HL-60 (cell line): ENCODE results near the gene DHFR.

Experiments
- DNase-seq, 2 experiments: peaks; one replicate each; pipeline ENCODE4 v3.0.0-alpha.2; 2010 to 2020; ENCODE audit warnings: low read depth in 1 of 2, low spot score in 1 of 2
- H3K27ac ChIP-seq: fragments of 250-450 bp; sonication (Bioruptor Pico); replicated peaks from 2 replicates; pipeline ENCODE4 v1.5.1; 2020; ENCODE audit warnings: mild to moderate bottlenecking, moderate library complexity
- H3K27me3 ChIP-seq: fragments of 250-450 bp; sonication (Bioruptor Pico); 2 replicates; pipeline ENCODE4 v1.5.1; 2021; ENCODE audit warnings: mild to moderate bottlenecking, moderate library complexity; ENCODE audit not compliant: insufficient read depth, poor library complexity, severe bottlenecking
- H3K4me3 ChIP-seq: replicated peaks from 2 replicates; pipeline ENCODE4 v1.5.1; 2011; ENCODE audit warnings: mild to moderate bottlenecking, control low read depth, low read length; ENCODE audit not compliant: insufficient read depth
- GABPA ChIP-seq: IDR thresholded peaks from 2 replicates; pipeline ENCODE4 v1.6.1; 2012; ENCODE audit warnings: low read depth
- POLR2AphosphoS5 ChIP-seq: IDR thresholded peaks from 2 replicates; pipeline ENCODE4 v1.6.1; 2012; ENCODE audit warnings: low read depth
- SPI1 ChIP-seq: IDR thresholded peaks from 2 replicates; pipeline ENCODE4 v1.6.1; 2012; ENCODE audit warnings: low read depth, mild to moderate bottlenecking, borderline replicate concordance
- TF ChIP-seq, protein P1 (sequence below): IDR thresholded peaks from 2 replicates; pipeline ENCODE4 v1.6.1; 2012; ENCODE audit warnings: low read depth; ENCODE audit not compliant: insufficient replicate concordance
- TF ChIP-seq, protein P2 (sequence below): IDR thresholded peaks from one replicate; pipeline ENCODE4 v1.5.1; 2011; ENCODE audit warnings: low read length, control low read depth, inconsistent platforms; ENCODE audit not compliant: insufficient read depth

The DHFR gene

DNA sequence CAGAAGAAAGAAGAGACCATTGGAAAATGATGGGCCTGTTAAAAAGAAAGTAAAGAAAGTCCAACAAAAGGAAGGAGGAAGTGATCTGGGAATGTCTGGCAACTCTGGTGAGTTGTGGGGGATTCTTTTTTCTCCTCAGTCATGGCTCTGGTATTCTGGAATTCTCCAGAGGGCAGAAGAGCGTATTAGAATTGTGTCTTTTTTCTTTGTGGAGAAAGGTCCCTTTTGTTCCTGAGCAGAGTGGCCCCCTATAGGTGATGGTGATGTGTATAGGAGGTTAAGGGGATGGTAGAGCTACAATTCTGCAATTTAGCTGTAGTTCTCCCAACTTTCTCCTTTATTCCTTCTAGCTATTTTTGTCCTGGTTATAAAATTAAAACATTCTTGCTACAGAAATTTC is 1.6 kb upstream of the DHFR start:
- TF ChIP-seq POLR2AphosphoS5 (no peak), GABPA (no peak), SPI1 (no peak)
- TF ChIP-seq, protein P1, sequence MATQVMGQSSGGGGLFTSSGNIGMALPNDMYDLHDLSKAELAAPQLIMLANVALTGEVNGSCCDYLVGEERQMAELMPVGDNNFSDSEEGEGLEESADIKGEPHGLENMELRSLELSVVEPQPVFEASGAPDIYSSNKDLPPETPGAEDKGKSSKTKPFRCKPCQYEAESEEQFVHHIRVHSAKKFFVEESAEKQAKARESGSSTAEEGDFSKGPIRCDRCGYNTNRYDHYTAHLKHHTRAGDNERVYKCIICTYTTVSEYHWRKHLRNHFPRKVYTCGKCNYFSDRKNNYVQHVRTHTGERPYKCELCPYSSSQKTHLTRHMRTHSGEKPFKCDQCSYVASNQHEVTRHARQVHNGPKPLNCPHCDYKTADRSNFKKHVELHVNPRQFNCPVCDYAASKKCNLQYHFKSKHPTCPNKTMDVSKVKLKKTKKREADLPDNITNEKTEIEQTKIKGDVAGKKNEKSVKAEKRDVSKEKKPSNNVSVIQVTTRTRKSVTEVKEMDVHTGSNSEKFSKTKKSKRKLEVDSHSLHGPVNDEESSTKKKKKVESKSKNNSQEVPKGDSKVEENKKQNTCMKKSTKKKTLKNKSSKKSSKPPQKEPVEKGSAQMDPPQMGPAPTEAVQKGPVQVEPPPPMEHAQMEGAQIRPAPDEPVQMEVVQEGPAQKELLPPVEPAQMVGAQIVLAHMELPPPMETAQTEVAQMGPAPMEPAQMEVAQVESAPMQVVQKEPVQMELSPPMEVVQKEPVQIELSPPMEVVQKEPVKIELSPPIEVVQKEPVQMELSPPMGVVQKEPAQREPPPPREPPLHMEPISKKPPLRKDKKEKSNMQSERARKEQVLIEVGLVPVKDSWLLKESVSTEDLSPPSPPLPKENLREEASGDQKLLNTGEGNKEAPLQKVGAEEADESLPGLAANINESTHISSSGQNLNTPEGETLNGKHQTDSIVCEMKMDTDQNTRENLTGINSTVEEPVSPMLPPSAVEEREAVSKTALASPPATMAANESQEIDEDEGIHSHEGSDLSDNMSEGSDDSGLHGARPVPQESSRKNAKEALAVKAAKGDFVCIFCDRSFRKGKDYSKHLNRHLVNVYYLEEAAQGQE, result no peak
- TF ChIP-seq, protein P2, sequence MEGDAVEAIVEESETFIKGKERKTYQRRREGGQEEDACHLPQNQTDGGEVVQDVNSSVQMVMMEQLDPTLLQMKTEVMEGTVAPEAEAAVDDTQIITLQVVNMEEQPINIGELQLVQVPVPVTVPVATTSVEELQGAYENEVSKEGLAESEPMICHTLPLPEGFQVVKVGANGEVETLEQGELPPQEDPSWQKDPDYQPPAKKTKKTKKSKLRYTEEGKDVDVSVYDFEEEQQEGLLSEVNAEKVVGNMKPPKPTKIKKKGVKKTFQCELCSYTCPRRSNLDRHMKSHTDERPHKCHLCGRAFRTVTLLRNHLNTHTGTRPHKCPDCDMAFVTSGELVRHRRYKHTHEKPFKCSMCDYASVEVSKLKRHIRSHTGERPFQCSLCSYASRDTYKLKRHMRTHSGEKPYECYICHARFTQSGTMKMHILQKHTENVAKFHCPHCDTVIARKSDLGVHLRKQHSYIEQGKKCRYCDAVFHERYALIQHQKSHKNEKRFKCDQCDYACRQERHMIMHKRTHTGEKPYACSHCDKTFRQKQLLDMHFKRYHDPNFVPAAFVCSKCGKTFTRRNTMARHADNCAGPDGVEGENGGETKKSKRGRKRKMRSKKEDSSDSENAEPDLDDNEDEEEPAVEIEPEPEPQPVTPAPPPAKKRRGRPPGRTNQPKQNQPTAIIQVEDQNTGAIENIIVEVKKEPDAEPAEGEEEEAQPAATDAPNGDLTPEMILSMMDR, result no peak
- DNase-seq, result no peak
- H3K27ac ChIP-seq, result no peak overlapping the region
- H3K4me3 ChIP-seq, result no peak overlapping the region
- H3K27me3 ChIP-seq, result no peaks in the 10 kb centered on the region

DNA sequence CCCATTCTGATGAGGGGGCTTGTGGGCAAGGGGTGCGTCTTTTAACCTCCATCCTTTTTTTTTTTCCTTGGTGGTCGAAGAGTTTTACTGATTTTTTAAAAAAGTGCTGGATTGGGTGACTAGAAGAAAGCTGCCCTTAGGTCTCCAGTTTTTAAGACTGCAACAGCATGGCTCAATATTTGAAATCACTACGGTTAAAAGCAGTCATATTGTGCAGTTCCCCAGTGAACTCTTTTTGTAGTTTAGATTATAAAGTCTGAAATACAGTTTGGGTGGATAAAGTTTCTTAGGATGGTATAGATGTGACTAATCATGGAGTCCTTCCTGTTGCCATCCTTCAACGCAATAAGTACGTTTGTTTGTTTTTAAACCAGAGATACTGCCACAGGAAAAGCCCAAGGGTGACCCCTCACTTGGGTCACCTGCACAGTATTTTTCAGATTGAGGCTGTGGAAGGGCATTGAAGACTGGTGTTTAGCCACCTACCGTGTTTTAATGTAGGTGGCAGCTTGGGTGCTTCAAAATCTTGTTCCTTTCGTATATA is 520 bp upstream of the DHFR start:
- no peak for DNase-seq
- Histone ChIP-seq H3K4me3 (peak overlapping the region; percentile 72), H3K27me3 (no peaks in the 10 kb centered on the region), H3K27ac (peak overlapping the region; percentile 61)
- TF ChIP-seq, protein P2, result no peak
- TF ChIP-seq GABPA, result no peak
- TF ChIP-seq POLR2AphosphoS5, result no peak
- TF ChIP-seq SPI1, result no peak
- TF ChIP-seq, protein P1, result no peak

DNA sequence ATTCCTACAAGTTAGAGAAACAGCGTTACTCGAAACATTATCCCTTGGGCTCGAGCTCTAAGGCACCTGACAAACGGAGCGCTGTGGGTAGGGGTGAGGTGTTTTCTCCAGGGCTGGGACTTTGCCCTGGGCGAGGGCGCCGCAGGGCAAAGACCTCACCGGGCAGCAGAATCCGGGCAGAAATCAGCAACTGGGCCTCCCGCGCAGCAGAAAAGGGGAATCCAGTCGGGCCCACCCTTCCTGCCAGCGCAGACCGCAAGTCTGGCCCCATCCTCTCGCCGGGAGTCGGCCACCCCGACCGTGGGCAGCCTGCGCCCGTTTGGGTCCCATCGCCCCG is 761 bp downstream of the DHFR start:
- peak in 1 of 2 experiments; percentile 27 for DNase-seq
- TF ChIP-seq, protein P1, result no peak
- TF ChIP-seq, protein P2, result no peak
- no peak for TF ChIP-seq GABPA
- TF ChIP-seq POLR2AphosphoS5, result no peak
- TF ChIP-seq SPI1, result no peak
- Histone ChIP-seq H3K4me3 (peak overlapping the region; percentile 72), H3K27me3 (no peaks in the 10 kb centered on the region), H3K27ac (peak overlapping the region; percentile 92)
